SIG-M5 treated with dmso at 0.1 percent for 504 hours (cell line): ENCODE data around the gene SLC46A3.
"Not testable (repeated sequence)": the region's sequence is repeated elsewhere in the genome, so short reads cannot be mapped to it uniquely, and the experiment has no call there.

Experiments
- DNase-seq: peaks from one replicate; lab custom pipeline; 2025; ENCODE audit not compliant: unreplicated experiment; lab: John Stamatoyannopoulos, UW

The SLC46A3 gene

GRCh38 chr13:28734906-28735305, 16.1 kb upstream of the SLC46A3 start:
- DNase-seq: no peak

GRCh38 chr13:28730762-28731161, 12.0 kb upstream of the SLC46A3 start:
- DNase-seq: no peak

GRCh38 chr13:28729541-28729940, 10.8 kb upstream of the SLC46A3 start:
- DNase-seq: no peak

- no peak for DNase-seq
Observed at GRCh38 chr13:28728642-28729041, 9.9 kb upstream of the SLC46A3 start.

- DNase-seq: no peak
Observed at GRCh38 chr13:28725046-28725610, 6.4 kb upstream of the SLC46A3 start.

- no peak for DNase-seq
Observed at GRCh38 chr13:28723806-28724205, 5.0 kb upstream of the SLC46A3 start.

- no peak for DNase-seq
Observed at GRCh38 chr13:28719227-28720055, 671 bp upstream of the SLC46A3 start.

GRCh38 chr13:28718196-28718542, 601 bp downstream of the SLC46A3 start:
- peak; percentile 21 for DNase-seq

GRCh38 chr13:28717170-28717569, 1.6 kb downstream of the SLC46A3 start:
- no peak for DNase-seq

- no peak for DNase-seq
Observed at GRCh38 chr13:28716511-28716910, 2.3 kb downstream of the SLC46A3 start.

- DNase-seq: no peak
Observed at GRCh38 chr13:28714651-28715050, 4.1 kb downstream of the SLC46A3 start.

- DNase-seq: no peak
Observed at GRCh38 chr13:28710161-28710560, 8.6 kb downstream of the SLC46A3 start.

GRCh38 chr13:28707629-28708427, 10.9 kb downstream of the SLC46A3 start:
- DNase-seq: peak; percentile 93

- DNase-seq: no peak
Observed at GRCh38 chr13:28705461-28706083, 13.2 kb downstream of the SLC46A3 start.

- DNase-seq: no peak
Observed at GRCh38 chr13:28704919-28705318, 13.9 kb downstream of the SLC46A3 start.

GRCh38 chr13:28704282-28704681, 14.5 kb downstream of the SLC46A3 start:
- no peak for DNase-seq

- no peak for DNase-seq
Observed at GRCh38 chr13:28699246-28699645, 19.5 kb downstream of the SLC46A3 start.

GRCh38 chr13:28697441-28697840, 21.3 kb downstream of the SLC46A3 start:
- DNase-seq: no peak

- not testable (repeated sequence) for DNase-seq
Observed at GRCh38 chr13:28693605-28694491, 24.9 kb downstream of the SLC46A3 start.

GRCh38 chr13:28685892-28686291, 32.9 kb downstream of the SLC46A3 start:
- peak; percentile 22 for DNase-seq
